GM23338 (cell line): ENCODE results near the gene KSR2. TPM values are rescaled to one million over a fixed set of nuclear protein-coding genes. Genes with fewer than 3 reads are reported as not detected.
"Not testable (repeated sequence)": the region's sequence is repeated elsewhere in the genome, so short reads cannot be mapped to it uniquely, and the experiment has no call there.

Source experiments
- ATAC-seq: fragments of 200-7000 bp; cut with Tn5 transposase; 3 replicates; pipeline ENCODE4 v1.9.1; 2020
- DNase-seq: peaks from one replicate; pipeline ENCODE4 v3.0.0-alpha.2; 2015; ENCODE audit warnings: low spot score
- H2AFZ ChIP-seq: fragments of 200-600 bp; sonication (generic); 2 replicates; pipeline ENCODE4 v1.8.0; 2016; ENCODE audit warnings: antibody characterized with exemption, mild to moderate bottlenecking, moderate library complexity
- H3F3A ChIP-seq: fragments of 200-600 bp; sonication (generic); replicated peaks from 2 replicates; pipeline ENCODE4 v1.8.0; 2017; ENCODE audit warnings: antibody characterized with exemption, mixed run types, low read depth
- H3K27ac ChIP-seq: fragments of 200-600 bp; sonication (generic); 2 replicates; pipeline ENCODE4 v1.6.1; 2016; ENCODE audit warnings: low read depth
- H3K27me3 ChIP-seq: fragments of 200-600 bp; sonication (generic); 2 replicates; pipeline ENCODE4 v1.8.0; 2016; ENCODE audit warnings: mild to moderate bottlenecking, mixed run types, moderate library complexity; ENCODE audit not compliant: insufficient read depth
- H3K36me3 ChIP-seq: fragments of 200-600 bp; sonication (generic); 2 replicates; pipeline ENCODE4 v1.8.0; 2016; ENCODE audit warnings: mild to moderate bottlenecking; ENCODE audit not compliant: insufficient read depth
- H3K4me1 ChIP-seq: fragments of 200-600 bp; sonication (generic); 2 replicates; pipeline ENCODE4 v1.8.0; 2016; ENCODE audit warnings: mild to moderate bottlenecking, moderate library complexity; ENCODE audit not compliant: insufficient read depth
- H3K4me2 ChIP-seq: fragments of 200-600 bp; sonication (generic); 2 replicates; pipeline ENCODE4 v1.7.1; 2017; ENCODE audit warnings: mixed run types
- H3K4me3 ChIP-seq: fragments of 200-600 bp; sonication (generic); 2 replicates; pipeline ENCODE4 v1.6.1; 2016; ENCODE audit warnings: mixed run types
- H3K79me2 ChIP-seq: fragments of 200-600 bp; sonication (generic); replicated peaks from 2 replicates; pipeline ENCODE4 v1.8.0; 2017; ENCODE audit warnings: mild to moderate bottlenecking; ENCODE audit not compliant: insufficient read depth
- H3K9me2 ChIP-seq: fragments of 200-600 bp; sonication (generic); 2 replicates; pipeline ENCODE4 v1.8.0; 2017; ENCODE audit not compliant: insufficient read depth
- H4K20me1 ChIP-seq: fragments of 200-600 bp; sonication (generic); replicated peaks from 2 replicates; pipeline ENCODE4 v1.8.0; 2017; ENCODE audit warnings: mild to moderate bottlenecking; ENCODE audit not compliant: insufficient read depth
- H3K27ac Mint-ChIP-seq: 2 replicates; pipeline ENCODE4 v1.8.0; 2020; ENCODE audit warnings: inconsistent platforms, mild to moderate bottlenecking, moderate library complexity, mixed read lengths
- H3K27me3 Mint-ChIP-seq: 3 replicates; pipeline ENCODE4 v1.8.0; 2022; ENCODE audit warnings: low read depth, mild to moderate bottlenecking, moderate library complexity, mixed read lengths, inconsistent platforms; ENCODE audit not compliant: insufficient read depth, poor library complexity
- H3K36me3 Mint-ChIP-seq: 3 replicates; pipeline ENCODE4 v1.8.0; 2021; ENCODE audit warnings: low read depth, mild to moderate bottlenecking, inconsistent platforms, moderate library complexity, mixed read lengths
- H3K4me1 Mint-ChIP-seq: 3 replicates; pipeline ENCODE4 v1.8.0; 2020; ENCODE audit warnings: mild to moderate bottlenecking, inconsistent platforms, mixed read lengths
- H3K4me3 Mint-ChIP-seq: 3 replicates; pipeline ENCODE4 v1.8.0; 2021; ENCODE audit warnings: moderate library complexity, mild to moderate bottlenecking, inconsistent platforms, mixed read lengths
- H3K9me3 Mint-ChIP-seq: 3 replicates; pipeline ENCODE4 v1.8.0; 2020; ENCODE audit warnings: moderate library complexity, mild to moderate bottlenecking, inconsistent platforms, mixed read lengths
- EZH2 ChIP-seq: fragments of 200-600 bp; sonication (generic); IDR thresholded peaks from one replicate; pipeline ENCODE4 v1.8.0; 2017; ENCODE audit warnings: antibody characterized with exemption, mild to moderate bottlenecking, low read depth; ENCODE audit not compliant: unreplicated experiment
- EZH2phosphoT487 ChIP-seq: fragments of 200-600 bp; sonication (generic); IDR thresholded peaks from one replicate; pipeline ENCODE4 v1.8.1; 2018; ENCODE audit warnings: antibody characterized with exemption; ENCODE audit not compliant: unreplicated experiment
- ZNF331 ChIP-seq: fragments of 250-450 bp; sonication (Bioruptor Pico); IDR thresholded peaks from 2 replicates; pipeline ENCODE4 v1.5.0; 2020; ENCODE audit warnings: low read depth, mild to moderate bottlenecking, moderate library complexity
- polyA plus RNA-seq: library from polyadenylated mRNA; unstranded; fragments of >200 nt; fragmentation: Nextera tagmentation; extraction: Ambion mirVana; gene quantifications from 2 replicates; pipeline ENCODE4 v1.2.1, GENCODE V29; 2016
- total RNA-seq: library from RNA; depleted of rRNA; stranded (reverse); fragments of >200 nt; shearing (Covaris generic); gene quantifications from 2 replicates; pipeline ENCODE4 v1.2.3, GENCODE V29; 2014
- TF ChIP-seq, protein P1 (sequence below): fragments of 250-450 bp; sonication (Bioruptor Pico); IDR thresholded peaks from 2 replicates; pipeline ENCODE4 v1.5.0; 2020; ENCODE audit warnings: mild to moderate bottlenecking, moderate library complexity
- TF ChIP-seq, protein P2 (sequence below): IDR thresholded peaks from 2 replicates; pipeline ENCODE4 v1.6.1; 2016; ENCODE audit warnings: antibody characterized with exemption

Gene KSR2
- total and polyA plus RNA-seq, 2 experiments from 2014 or later, result 1.1 to 2.7 TPM

DNA sequence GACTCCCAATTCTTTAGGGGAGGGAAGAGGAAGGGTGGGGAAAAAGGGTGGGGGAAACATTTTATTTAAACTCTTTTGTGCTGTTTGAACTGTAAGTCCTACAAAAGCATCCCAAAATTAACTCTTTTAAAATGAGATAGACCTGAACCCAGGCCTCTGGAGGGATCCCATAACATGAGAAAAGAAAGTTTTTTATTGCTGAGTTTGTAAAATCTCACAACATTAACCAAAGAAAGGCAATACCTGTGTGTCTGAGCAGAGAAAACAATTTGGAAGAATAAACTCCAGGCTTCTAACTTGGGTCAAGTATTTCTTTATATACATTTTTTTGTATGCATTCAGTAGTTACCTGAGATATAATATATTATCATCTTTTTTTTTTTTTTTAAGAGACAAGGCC is 107.1 kb downstream of the KSR2 start (continued):
- TF ChIP-seq, protein P1, sequence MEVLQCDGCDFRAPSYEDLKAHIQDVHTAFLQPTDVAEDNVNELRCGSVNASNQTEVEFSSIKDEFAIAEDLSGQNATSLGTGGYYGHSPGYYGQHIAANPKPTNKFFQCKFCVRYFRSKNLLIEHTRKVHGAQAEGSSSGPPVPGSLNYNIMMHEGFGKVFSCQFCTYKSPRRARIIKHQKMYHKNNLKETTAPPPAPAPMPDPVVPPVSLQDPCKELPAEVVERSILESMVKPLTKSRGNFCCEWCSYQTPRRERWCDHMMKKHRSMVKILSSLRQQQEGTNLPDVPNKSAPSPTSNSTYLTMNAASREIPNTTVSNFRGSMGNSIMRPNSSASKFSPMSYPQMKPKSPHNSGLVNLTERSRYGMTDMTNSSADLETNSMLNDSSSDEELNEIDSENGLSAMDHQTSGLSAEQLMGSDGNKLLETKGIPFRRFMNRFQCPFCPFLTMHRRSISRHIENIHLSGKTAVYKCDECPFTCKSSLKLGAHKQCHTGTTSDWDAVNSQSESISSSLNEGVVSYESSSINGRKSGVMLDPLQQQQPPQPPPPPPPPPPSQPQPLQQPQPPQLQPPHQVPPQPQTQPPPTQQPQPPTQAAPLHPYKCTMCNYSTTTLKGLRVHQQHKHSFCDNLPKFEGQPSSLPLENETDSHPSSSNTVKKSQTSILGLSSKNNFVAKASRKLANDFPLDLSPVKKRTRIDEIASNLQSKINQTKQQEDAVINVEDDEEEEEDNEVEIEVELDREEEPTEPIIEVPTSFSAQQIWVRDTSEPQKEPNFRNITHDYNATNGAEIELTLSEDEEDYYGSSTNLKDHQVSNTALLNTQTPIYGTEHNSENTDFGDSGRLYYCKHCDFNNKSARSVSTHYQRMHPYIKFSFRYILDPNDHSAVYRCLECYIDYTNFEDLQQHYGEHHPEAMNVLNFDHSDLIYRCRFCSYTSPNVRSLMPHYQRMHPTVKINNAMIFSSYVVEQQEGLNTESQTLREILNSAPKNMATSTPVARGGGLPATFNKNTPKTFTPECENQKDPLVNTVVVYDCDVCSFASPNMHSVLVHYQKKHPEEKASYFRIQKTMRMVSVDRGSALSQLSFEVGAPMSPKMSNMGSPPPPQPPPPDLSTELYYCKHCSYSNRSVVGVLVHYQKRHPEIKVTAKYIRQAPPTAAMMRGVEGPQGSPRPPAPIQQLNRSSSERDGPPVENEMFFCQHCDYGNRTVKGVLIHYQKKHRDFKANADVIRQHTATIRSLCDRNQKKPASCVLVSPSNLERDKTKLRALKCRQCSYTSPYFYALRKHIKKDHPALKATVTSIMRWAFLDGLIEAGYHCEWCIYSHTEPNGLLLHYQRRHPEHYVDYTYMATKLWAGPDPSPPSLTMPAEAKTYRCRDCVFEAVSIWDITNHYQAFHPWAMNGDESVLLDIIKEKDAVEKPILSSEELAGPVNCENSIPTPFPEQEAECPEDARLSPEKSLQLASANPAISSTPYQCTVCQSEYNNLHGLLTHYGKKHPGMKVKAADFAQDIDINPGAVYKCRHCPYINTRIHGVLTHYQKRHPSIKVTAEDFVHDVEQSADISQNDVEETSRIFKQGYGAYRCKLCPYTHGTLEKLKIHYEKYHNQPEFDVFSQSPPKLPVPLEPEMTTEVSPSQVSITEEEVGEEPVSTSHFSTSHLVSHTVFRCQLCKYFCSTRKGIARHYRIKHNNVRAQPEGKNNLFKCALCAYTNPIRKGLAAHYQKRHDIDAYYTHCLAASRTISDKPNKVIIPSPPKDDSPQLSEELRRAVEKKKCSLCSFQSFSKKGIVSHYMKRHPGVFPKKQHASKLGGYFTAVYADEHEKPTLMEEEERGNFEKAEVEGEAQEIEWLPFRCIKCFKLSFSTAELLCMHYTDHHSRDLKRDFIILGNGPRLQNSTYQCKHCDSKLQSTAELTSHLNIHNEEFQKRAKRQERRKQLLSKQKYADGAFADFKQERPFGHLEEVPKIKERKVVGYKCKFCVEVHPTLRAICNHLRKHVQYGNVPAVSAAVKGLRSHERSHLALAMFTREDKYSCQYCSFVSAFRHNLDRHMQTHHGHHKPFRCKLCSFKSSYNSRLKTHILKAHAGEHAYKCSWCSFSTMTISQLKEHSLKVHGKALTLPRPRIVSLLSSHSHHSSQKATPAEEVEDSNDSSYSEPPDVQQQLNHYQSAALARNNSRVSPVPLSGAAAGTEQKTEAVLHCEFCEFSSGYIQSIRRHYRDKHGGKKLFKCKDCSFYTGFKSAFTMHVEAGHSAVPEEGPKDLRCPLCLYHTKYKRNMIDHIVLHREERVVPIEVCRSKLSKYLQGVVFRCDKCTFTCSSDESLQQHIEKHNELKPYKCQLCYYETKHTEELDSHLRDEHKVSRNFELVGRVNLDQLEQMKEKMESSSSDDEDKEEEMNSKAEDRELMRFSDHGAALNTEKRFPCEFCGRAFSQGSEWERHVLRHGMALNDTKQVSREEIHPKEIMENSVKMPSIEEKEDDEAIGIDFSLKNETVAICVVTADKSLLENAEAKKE (CRISPR knock-in tag), result no peak
- TF ChIP-seq EZH2phosphoT487 (no peak), ZNF331 (CRISPR knock-in tag) (no peak), EZH2 (no peak)
- TF ChIP-seq, protein P2, sequence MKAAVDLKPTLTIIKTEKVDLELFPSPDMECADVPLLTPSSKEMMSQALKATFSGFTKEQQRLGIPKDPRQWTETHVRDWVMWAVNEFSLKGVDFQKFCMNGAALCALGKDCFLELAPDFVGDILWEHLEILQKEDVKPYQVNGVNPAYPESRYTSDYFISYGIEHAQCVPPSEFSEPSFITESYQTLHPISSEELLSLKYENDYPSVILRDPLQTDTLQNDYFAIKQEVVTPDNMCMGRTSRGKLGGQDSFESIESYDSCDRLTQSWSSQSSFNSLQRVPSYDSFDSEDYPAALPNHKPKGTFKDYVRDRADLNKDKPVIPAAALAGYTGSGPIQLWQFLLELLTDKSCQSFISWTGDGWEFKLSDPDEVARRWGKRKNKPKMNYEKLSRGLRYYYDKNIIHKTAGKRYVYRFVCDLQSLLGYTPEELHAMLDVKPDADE, result no peak

DNA sequence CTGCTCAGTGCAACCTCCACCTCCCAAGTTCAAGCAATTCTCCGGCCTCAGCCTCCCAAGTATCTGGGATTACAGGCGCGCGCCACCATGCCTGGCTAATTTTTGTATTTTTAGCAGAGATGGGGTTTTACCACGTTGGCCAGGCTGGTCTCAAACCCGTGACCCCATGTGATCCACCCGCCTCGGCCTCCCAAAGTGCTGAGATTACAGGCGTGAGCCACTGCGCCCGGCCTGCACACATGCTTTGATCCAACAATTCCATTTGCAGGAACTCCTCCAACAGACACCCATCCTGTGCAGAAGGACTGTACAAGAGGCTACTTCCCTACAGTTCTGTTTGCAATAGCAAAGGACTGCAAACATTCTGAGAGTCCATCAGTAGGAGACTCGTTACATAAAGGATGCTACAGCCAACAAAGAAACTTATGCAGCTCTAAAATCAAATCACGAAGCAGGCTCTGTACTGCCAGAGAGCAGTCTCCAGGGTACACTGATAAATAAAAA is 108.0 kb downstream of the KSR2 start:
- H3K27ac Mint-ChIP-seq, H3K9me3 Mint-ChIP-seq: not testable (repeated sequence)

More for the DNA sequence above, 108.0 kb downstream of the KSR2 start:
- H3K27ac ChIP-seq, H4K20me1 ChIP-seq, H3K79me2 ChIP-seq, H3K4me1 Mint-ChIP-seq, H3K27me3 Mint-ChIP-seq, ATAC-seq, H2AFZ ChIP-seq, H3K4me3 ChIP-seq, H3K4me2 ChIP-seq, H3K4me1 ChIP-seq, H3K27me3 ChIP-seq, H3K9me2 ChIP-seq, H3F3A ChIP-seq, H3K36me3 ChIP-seq, H3K36me3 Mint-ChIP-seq, DNase-seq, H3K4me3 Mint-ChIP-seq: not testable (repeated sequence)
